ENCODE data around the gene FGF12. TPM values are rescaled to one million over a fixed set of nuclear protein-coding genes. Genes with fewer than 3 reads are reported as not detected.

Gene FGF12
- total and polyA plus RNA-seq, 7 donors: 0.25 to 0.87 (median 0.71) TPM

GRCh38 chr3:192277477-192277876, 449.9 kb downstream of the FGF12 start:
- ATAC-seq: no peak
- H3K4me1 ChIP-seq: no peaks in the 10 kb centered on the region
- no peaks in the 10 kb centered on the region for H3K36me3 ChIP-seq (ENCODE audit: insufficient read depth in 1 of 2, low read depth in 1 of 2)
- TF ChIP-seq CTCF (IDR thresholded peaks at IDR 0.05): no peak
- H3K27ac ChIP-seq: no peak overlapping the region
- no peak for DNase-seq
- H3K4me3 ChIP-seq: no peak overlapping the region
- no peaks in the 10 kb centered on the region for H3K27me3 ChIP-seq (ENCODE audit: insufficient read depth in 3 of 3, low read length in 2 of 3)
- H3K9me3 ChIP-seq: no peaks in the 10 kb centered on the region
- WGBS, 3 donors: 96 to 97% (median 96%) methylated on average over 9 of the region's 9 CpGs
- intact Hi-C loops (cut with DNase I): no loop called here

- 68 to 77% (median 76%) methylated on average over 7 of the region's 7 CpGs for WGBS, 3 donors
Measured at GRCh38 chr3:192275741-192276355, 451.5 kb downstream of the FGF12 start.

GRCh38 chr3:192273697-192274010, 453.7 kb downstream of the FGF12 start:
- Histone ChIP-seq H3K9me3 (no peaks in the 10 kb centered on the region), H3K4me1 (no peaks in the 10 kb centered on the region), H3K27me3 (ENCODE audit: insufficient read depth in 3 of 3, low read length in 2 of 3) (no peaks in the 10 kb centered on the region), H3K4me3 (no peak overlapping the region), H3K36me3 (ENCODE audit: insufficient read depth in 1 of 2, low read depth in 1 of 2) (no peaks in the 10 kb centered on the region), H3K27ac (no peak overlapping the region)
- DNase-seq (no peak), ATAC-seq (no peak)
- TF ChIP-seq CTCF (IDR thresholded peaks at IDR 0.05): no peak
- intact Hi-C loops (cut with DNase I): no loop called here
- 73 to 87% (median 81%) methylated on average over 3 of the region's 3 CpGs for WGBS, 3 donors

More at GRCh38 chr3:192275741-192276355, 451.5 kb downstream of the FGF12 start:
- ATAC-seq (no peak), DNase-seq (no peak)
- no peaks in the 10 kb centered on the region for H3K36me3 ChIP-seq (ENCODE audit: insufficient read depth in 1 of 2, low read depth in 1 of 2)
- H3K27me3 ChIP-seq (ENCODE audit: insufficient read depth in 3 of 3, low read length in 2 of 3): no peaks in the 10 kb centered on the region
- H3K9me3 ChIP-seq: no peaks in the 10 kb centered on the region
- intact Hi-C loops (cut with DNase I): no loop called here
- TF ChIP-seq CTCF (IDR thresholded peaks at IDR 0.05): no peak
- H3K4me3 ChIP-seq: no peak overlapping the region
- no peaks in the 10 kb centered on the region for H3K4me1 ChIP-seq
- no peak overlapping the region for H3K27ac ChIP-seq

- H3K36me3 ChIP-seq (ENCODE audit: insufficient read depth in 1 of 2, low read depth in 1 of 2): no peaks in the 10 kb centered on the region
- ATAC-seq (no peak), DNase-seq (no peak)
- no peak for TF ChIP-seq CTCF (IDR thresholded peaks at IDR 0.05)
- H3K9me3 ChIP-seq: no peaks in the 10 kb centered on the region
- intact Hi-C loops (cut with DNase I): no loop called here
- H3K4me1 ChIP-seq: no peaks in the 10 kb centered on the region
- 81 to 96% (median 87%) methylated on average over 3 of the region's 3 CpGs for WGBS, 3 donors
- H3K27ac ChIP-seq: no peak overlapping the region
- H3K27me3 ChIP-seq (ENCODE audit: insufficient read depth in 3 of 3, low read length in 2 of 3): no peaks in the 10 kb centered on the region
- no peak overlapping the region for H3K4me3 ChIP-seq
Measured at GRCh38 chr3:192273001-192273696, 454.2 kb downstream of the FGF12 start.

GRCh38 chr3:192262001-192262400, 465.3 kb downstream of the FGF12 start:
- H3K9me3 ChIP-seq: no peaks in the 10 kb centered on the region
- WGBS, 3 donors: 23 to 36% (median 23%) methylated on average over 4 of the region's 4 CpGs
- H3K4me3 ChIP-seq: no peak overlapping the region
- intact Hi-C loops (cut with DNase I): no loop called here
- H3K27me3 ChIP-seq (ENCODE audit: insufficient read depth in 3 of 3, low read length in 2 of 3): no peaks in the 10 kb centered on the region
- TF ChIP-seq CTCF (IDR thresholded peaks at IDR 0.05): no peak
- no peaks in the 10 kb centered on the region for H3K36me3 ChIP-seq (ENCODE audit: insufficient read depth in 1 of 2, low read depth in 1 of 2)
- ATAC-seq (no peak), DNase-seq (no peak)
- no peaks in the 10 kb centered on the region for H3K4me1 ChIP-seq
- no peak overlapping the region for H3K27ac ChIP-seq

Data from psoas muscle (tissue), 8 donors.